Activated naive CD4-positive, alpha-beta T cell treated with anti-CD3 and anti-CD28 coated beads, Interleukin-2, amount 50 U/mL, for 72 hours (primary cell): ENCODE data around the gene TMEM198. TPM values are rescaled to one million over a fixed set of nuclear protein-coding genes. Genes with fewer than 3 reads are reported as not detected.

ENCODE experiments used
- ATAC-seq, 2 donors: fragments of 150-1000 bp; cut with Tn5 transposase; 2 replicates each; pipeline ENCODE4 v1.10.0; 2021; ENCODE audit warnings: mild to moderate bottlenecking in 2 of 2, moderate library complexity in 2 of 2
- DNase-seq, 2 donors: peaks; one replicate each; pipeline ENCODE4 v3.0.0; 2021 to 2022; ENCODE audit warnings: low spot score in 2 of 2
- H3K27ac Mint-ChIP-seq, 2 donors: one replicate each; pipeline ENCODE4 v1.8.0; 2022; ENCODE audit warnings: mild to moderate bottlenecking in 2 of 2, mixed read lengths in 2 of 2
- H3K36me3 Mint-ChIP-seq, 2 donors: one replicate each; pipeline ENCODE4 v1.8.0; 2022; ENCODE audit warnings: mixed read lengths in 2 of 2
- H3K9me3 Mint-ChIP-seq, 2 donors: one replicate each; pipeline ENCODE4 v1.8.0; 2022; ENCODE audit warnings: mixed read lengths in 2 of 2
- total RNA-seq, 2 donors: library from RNA; stranded (reverse); gene quantifications; one replicate each; pipeline ENCODE4 v1.2.3, GENCODE V29; 2022

Gene TMEM198
- total RNA-seq, 2 donors from 2014 or later: 1.8 to 6.1 TPM

DNA sequence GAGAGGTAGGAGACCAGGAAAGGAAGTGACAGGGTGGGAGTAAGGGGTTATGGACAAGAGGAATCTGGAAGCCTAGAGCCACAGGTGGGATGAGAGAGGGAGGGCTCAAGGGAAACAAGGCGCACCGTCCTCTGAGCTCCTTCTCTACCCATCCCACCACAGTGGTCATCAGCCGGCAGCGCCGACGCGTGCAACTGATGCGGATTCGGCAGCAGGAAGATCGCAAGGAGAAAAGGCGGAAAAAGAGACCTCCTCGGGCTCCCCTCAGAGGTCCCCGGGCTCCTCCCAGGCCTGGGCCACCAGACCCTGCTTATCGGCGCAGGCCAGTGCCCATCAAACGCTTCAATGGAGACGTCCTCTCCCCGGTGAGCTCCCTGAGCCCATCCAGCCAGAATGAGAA, 5.2 kb downstream of the TMEM198 start:
- Mint-ChIP-seq H3K36me3 (no peaks in the 10 kb centered on the region), H3K27ac (no peak overlapping the region), H3K9me3 (no peaks in the 10 kb centered on the region)
- ATAC-seq (no peak), DNase-seq (no peak)

GRCh38 chr2:219549619-219550018, 5.8 kb downstream of the TMEM198 start:
- Mint-ChIP-seq H3K27ac (no peak overlapping the region), H3K9me3 (no peaks in the 10 kb centered on the region), H3K36me3 (no peaks in the 10 kb centered on the region)
- ATAC-seq (no peak), DNase-seq (no peak)

DNA sequence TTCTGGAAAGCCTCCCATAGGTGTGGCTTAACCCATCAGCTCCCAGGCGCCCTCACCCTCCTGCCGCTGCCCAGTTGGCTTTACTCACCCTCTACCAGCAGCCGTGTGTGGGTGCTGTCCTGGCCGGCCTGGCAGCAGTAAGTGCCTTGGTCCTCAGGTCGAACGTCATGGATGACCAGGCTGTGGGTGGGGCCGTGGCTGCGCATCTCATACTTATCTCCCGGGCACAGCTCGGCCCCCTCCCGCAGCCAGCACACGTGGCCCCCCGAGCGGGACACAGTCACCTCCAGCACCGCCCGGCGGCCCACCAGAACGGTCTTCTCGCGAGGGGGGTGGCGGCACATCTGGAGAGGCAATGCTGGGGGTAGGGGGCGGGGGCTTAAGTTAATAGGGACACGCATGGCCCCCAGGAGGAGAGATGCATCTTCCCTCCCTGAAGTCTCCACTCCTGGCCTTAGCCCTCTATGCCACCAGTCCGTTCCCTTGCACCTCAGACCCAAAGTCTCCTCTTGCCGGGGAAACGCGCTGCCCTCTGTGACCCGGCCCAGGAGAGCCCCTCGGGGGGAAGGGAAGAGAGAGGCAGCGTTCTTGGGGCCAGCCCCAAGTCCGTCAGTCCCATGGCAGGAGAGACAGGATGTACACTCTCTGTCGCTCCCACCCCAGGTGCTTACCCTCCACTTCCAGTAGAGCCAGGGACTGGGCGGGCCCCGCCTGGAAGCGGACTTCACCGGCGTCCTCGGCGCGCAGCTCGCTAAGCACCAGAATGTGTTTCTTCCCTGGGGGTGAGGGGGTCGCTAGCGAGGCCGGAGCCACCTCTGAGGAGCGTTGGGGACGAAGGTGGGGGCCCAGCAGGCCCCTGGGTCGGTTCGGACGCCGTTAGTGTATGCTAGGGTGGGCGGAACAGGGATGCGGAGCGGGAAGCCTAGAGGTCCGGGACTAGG, 7.9 kb downstream of the TMEM198 start:
- no peaks in the 10 kb centered on the region for H3K9me3 Mint-ChIP-seq
- no peak for DNase-seq
- no peak overlapping the region for H3K27ac Mint-ChIP-seq
- ATAC-seq: peak; percentile 18 to 60
- H3K36me3 Mint-ChIP-seq: no peaks in the 10 kb centered on the region

- H3K27ac Mint-ChIP-seq: no peak overlapping the region
- H3K9me3 Mint-ChIP-seq: no peaks in the 10 kb centered on the region
- DNase-seq: peak; percentile 80 to 89
- no peaks in the 10 kb centered on the region for H3K36me3 Mint-ChIP-seq
- ATAC-seq: peak; percentile 91 to 93
Observed at GRCh38 chr2:219552382-219553167, 8.7 kb downstream of the TMEM198 start.

GRCh38 chr2:219553168-219553417, 9.3 kb downstream of the TMEM198 start:
- DNase-seq (no peak), ATAC-seq (no peak)
- Mint-ChIP-seq H3K27ac (no peak overlapping the region), H3K9me3 (no peaks in the 10 kb centered on the region), H3K36me3 (no peaks in the 10 kb centered on the region)

DNA sequence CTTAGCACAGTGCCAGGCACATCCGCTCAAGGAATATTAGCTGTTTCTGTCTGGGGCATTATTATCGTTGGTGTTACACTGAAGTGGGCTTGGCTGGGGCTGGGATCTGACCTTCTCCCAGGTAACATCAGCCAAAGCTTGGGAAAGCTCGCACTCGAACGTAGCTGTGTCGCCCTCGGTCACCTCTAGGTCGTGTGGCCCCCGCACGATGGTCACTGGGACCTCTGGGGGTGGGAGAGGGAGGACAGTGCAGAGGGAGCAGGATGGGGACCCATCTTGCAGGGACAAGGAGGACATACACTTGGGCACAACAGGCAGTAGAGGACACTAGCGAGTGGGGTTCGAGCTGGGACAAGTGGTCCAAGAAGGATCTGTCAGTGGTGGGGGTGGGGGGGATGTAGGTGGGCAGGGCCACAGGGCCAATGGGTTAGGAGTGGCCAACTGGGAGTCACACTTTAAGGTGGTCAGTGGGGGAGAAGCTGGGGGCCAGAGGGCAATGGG, 9.7 kb downstream of the TMEM198 start:
- no peak for DNase-seq
- Mint-ChIP-seq H3K36me3 (no peaks in the 10 kb centered on the region), H3K27ac (no peak overlapping the region), H3K9me3 (no peaks in the 10 kb centered on the region)
- no peak for ATAC-seq

DNA sequence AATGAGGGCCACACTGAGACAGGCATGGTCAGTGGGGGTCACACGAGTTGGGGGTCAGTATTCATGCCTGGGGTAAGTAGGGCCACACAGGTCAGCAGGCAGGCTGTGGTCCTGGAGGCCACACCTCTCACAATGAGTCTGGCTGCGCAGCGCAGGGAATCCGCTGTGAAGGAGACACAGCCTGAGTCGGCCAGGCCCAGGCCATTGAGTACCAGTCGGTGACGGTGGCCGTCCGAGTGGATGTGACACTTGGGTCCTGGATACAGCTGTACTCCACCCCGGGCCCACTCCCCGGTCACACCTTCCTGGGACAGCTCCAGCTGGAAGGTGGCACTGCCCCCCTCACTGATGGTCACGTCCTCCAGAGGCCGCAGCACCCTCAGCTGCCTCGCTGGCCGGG, 10.5 kb downstream of the TMEM198 start:
- Mint-ChIP-seq H3K36me3 (no peaks in the 10 kb centered on the region), H3K27ac (no peak overlapping the region), H3K9me3 (no peaks in the 10 kb centered on the region)
- ATAC-seq (no peak), DNase-seq (no peak)

- no peak overlapping the region for H3K27ac Mint-ChIP-seq
- no peak for ATAC-seq
- no peak for DNase-seq
- no peaks in the 10 kb centered on the region for H3K36me3 Mint-ChIP-seq
- no peaks in the 10 kb centered on the region for H3K9me3 Mint-ChIP-seq
Observed at GRCh38 chr2:219555956-219556355, 12.1 kb downstream of the TMEM198 start.

GRCh38 chr2:219556413-219556812, 12.6 kb downstream of the TMEM198 start:
- H3K9me3 Mint-ChIP-seq: no peaks in the 10 kb centered on the region
- no peak overlapping the region for H3K27ac Mint-ChIP-seq
- ATAC-seq (no peak), DNase-seq (no peak)
- no peaks in the 10 kb centered on the region for H3K36me3 Mint-ChIP-seq

- Mint-ChIP-seq H3K27ac (no peak overlapping the region), H3K9me3 (no peaks in the 10 kb centered on the region), H3K36me3 (no peaks in the 10 kb centered on the region)
- no peak for ATAC-seq
- DNase-seq: no peak
Observed at GRCh38 chr2:219557320-219557719, 13.5 kb downstream of the TMEM198 start.

DNA sequence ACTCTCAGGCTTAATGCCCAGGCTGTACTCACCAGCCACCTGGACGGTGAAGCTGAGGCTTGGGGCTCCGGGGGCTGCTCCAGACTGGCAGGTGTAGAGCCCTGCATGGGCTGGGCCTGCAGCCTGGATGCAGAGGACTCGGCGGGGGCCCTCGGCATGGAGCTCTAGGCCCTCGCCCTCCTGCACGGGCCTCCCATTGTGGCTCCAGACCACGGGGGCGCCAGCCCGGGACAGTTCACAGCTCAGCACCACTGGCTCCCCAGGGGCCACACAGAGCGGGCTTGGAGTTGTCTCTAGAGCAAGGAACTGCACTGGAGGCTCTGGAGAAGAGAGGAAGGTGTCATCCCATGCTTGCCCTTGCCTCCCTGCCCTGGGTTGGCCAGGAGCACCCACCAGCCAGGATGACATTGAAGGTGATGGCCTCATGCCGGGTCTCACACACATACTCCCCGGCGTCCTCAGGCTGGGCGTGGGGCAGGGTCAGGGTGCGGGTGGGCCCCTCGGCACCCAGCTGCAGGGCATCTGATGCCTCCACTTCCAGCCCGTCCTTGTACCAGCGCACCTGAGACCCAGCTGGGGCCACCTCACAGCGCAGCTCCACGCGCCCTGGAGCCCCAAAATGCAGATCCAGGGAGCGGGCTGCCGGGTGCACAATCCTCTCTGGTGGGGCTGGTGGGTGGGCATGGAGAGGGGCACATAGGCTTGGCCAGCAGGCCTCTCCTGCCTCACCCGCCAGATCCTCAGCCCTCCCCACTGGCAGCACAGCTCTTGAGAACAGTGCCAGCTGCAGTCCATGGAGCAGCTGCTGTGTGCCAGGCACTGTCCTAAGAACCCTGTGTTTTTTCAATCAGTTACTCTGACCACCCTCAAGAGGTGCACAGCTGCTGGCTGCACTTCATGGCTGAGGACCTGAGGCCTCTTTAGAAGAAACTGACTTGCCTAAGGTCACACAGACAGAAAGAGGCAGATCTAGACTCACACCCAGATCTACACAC, 14.3 kb downstream of the TMEM198 start:
- DNase-seq (no peak), ATAC-seq (no peak)
- Mint-ChIP-seq H3K9me3 (no peaks in the 10 kb centered on the region), H3K36me3 (no peaks in the 10 kb centered on the region), H3K27ac (no peak overlapping the region)

DNA sequence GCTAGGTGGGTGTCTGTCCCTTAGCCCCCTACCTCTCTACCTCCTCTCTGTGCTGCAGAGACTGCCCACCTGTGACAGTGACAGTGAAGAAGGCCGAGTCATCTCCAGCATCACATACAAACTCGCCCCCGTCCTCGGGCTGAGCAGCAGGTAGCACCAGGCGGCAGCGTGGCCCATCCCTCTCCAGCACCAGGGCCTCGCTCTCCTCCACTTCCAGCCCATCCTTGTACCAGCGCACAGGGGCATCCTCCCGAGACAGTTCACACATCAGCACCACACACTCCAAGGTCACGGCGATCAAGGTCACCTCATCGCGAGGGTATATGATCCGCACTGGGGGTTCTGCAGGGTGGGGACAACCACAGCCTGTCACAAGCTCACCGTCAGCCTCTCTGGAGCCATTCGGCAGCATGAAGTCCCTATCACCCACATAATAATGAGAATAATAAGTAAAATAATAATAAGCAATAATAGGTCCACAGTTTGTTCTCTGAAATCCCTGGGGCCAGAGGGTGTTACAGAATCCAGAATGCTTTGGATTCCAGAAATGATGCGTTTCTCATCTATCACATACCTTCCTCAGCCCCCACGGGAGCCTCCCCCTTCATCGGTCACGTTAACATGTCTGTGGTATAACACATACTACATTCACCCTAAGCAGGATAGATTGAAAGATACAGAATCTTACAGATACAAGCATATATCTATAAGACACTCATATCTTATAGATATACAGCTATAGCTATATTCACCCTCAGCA, 15.5 kb downstream of the TMEM198 start:
- no peak for ATAC-seq
- H3K36me3 Mint-ChIP-seq: no peaks in the 10 kb centered on the region
- no peak for DNase-seq
- no peak overlapping the region for H3K27ac Mint-ChIP-seq
- H3K9me3 Mint-ChIP-seq: no peaks in the 10 kb centered on the region

GRCh38 chr2:219560037-219560892, 16.4 kb downstream of the TMEM198 start:
- no peaks in the 10 kb centered on the region for H3K36me3 Mint-ChIP-seq
- H3K9me3 Mint-ChIP-seq: no peaks in the 10 kb centered on the region
- H3K27ac Mint-ChIP-seq: no peak overlapping the region
- ATAC-seq (peak; percentile 54 to 58), DNase-seq (peak in 1 of 2 donors; percentile 48)

DNA sequence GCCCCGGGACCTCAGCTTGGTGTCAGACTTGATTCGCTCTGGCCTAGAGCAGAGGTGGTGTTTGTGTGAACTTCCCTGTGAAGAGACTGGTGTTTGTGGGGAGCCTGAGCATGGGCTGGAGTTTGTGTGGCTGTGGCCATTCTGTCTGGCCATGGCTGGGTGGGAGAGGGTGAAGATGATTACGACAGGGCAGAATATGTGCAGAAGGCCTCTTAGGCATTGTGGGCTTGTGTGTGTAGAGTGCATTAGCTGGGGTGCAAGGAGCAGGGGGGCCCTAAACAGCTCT, 17.0 kb downstream of the TMEM198 start:
- Mint-ChIP-seq H3K27ac (no peak overlapping the region), H3K9me3 (no peaks in the 10 kb centered on the region), H3K36me3 (no peaks in the 10 kb centered on the region)
- no peak for ATAC-seq
- DNase-seq: no peak
